ENCODE results near the gene ISCA2.
A peak's percentile ranks its signal among the peaks of the same experiment; 100 is the strongest.
"Not testable (repeated sequence)": the region's sequence is repeated elsewhere in the genome, so short reads cannot be mapped to it uniquely, and the experiment has no call there.

Gene ISCA2, protein sequence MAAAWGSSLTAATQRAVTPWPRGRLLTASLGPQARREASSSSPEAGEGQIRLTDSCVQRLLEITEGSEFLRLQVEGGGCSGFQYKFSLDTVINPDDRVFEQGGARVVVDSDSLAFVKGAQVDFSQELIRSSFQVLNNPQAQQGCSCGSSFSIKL

GRCh38 chr14:74493343-74494261, at the start of gene ISCA2:
TSS of gene ISCA2 (plus strand) at chr14:74493765. CDS start at chr14:74493775, 10 bp downstream.
- DNase-seq (ENCODE audit: low read depth), result peak; percentile 93

DNA sequence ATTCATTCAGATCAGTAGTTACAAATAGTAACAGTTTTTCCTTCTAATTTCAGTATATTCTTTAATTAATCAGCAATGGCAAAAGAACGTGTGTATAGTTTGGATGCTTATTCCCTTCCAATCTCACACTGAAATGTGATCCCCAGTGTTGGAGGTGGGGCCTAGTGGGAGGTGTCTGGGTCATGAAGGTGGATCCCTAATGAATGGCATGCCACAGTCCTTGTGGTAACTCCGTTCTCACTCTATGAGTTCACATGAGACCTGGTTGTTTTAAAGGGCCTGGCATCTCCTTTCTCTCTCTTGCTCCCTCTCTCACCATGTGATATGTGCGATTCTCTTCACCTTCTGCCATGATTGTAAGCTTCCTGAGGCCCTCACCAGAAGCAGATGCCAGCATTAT, 48.7 kb upstream of the ISCA2 start:
- DNase-seq (ENCODE audit: low read depth), result no peak

DNA sequence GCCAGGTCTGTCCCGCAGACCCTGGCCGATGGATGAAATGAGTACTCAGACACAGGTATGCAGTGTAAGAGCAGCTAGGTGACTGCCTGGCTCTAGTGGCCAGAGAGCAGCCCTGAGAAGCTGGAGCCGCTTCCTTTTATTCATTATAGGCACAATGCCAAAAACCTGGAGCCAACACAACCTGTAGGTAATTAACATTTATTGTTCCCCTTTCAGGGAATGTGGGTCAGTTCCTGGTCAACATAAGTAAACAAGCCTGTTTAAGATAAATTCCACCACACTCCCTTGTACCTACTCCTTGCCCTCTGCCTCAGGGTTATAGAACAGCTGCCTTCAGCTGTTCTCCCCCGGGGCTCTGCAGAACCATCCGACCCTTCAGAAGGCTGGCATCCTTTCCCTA, 39.2 kb upstream of the ISCA2 start:
- DNase-seq (ENCODE audit: low read depth), result not testable (repeated sequence)

- no peak for DNase-seq (ENCODE audit: low read depth)
These were observed 36.6 kb upstream of the ISCA2 start for GRCh38 chr14:74456684-74457564.

- no peak for DNase-seq (ENCODE audit: low read depth)
These were observed 36.0 kb upstream of the ISCA2 start for GRCh38 chr14:74457565-74457895.

- no peak for DNase-seq (ENCODE audit: low read depth)
These were observed 34.1 kb upstream of the ISCA2 start for GRCh38 chr14:74459289-74459946.

GRCh38 chr14:74459976-74460375, 33.6 kb upstream of the ISCA2 start:
- DNase-seq (ENCODE audit: low read depth), result no peak

- no peak for DNase-seq (ENCODE audit: low read depth)
These were observed 30.6 kb upstream of the ISCA2 start for GRCh38 chr14:74462993-74463392.

- no peak for DNase-seq (ENCODE audit: low read depth)
These were observed 29.9 kb upstream of the ISCA2 start for GRCh38 chr14:74463697-74464096.

DNA sequence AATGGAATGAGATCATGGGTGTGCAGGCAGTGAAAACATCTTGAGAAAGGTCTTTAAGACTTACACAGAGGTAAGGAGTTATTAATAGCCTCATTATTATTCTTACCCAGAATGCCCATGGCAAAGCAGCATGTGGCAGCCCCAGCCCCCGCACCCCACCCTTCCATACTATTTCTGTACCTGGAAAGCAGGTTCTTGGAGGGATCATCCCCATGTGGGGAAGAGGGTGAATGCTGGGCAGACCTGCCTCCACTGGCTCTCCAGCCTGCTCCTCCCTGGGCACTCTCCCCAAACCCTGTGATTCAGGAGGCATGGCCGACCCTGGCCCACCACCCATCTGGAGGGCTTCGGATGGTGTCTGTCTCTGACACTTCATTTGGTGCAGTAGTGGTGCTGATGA, 28.8 kb upstream of the ISCA2 start:
- no peak for DNase-seq (ENCODE audit: low read depth)

GRCh38 chr14:74465335-74465734, 28.2 kb upstream of the ISCA2 start:
- no peak for DNase-seq (ENCODE audit: low read depth)

GRCh38 chr14:74468513-74468912, 25.1 kb upstream of the ISCA2 start:
- no peak for DNase-seq (ENCODE audit: low read depth)

- no peak for DNase-seq (ENCODE audit: low read depth)
These were observed 23.7 kb upstream of the ISCA2 start for GRCh38 chr14:74469548-74470518.

- DNase-seq (ENCODE audit: low read depth), result no peak
These were observed 21.0 kb upstream of the ISCA2 start for GRCh38 chr14:74472601-74473000.

DNA sequence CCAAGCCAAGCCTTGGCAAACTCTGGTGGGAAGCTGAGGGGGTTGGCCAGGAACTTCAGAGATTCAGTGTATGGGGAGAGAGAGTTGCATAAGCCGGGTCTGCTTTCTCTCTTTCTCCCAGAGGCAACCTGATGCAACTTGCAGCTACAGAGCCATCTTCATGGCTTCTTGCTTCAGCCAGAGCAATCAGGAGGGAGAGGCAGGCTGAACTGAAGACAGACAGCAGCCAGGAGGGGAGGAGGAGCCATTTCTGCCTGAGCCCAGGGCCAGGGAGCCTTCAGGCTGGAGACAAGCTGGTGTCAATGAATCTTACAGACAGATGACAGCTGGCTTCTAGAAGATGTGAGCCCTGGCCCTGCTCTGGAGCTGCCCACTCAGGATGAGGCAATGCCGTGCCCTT, 19.2 kb upstream of the ISCA2 start:
- DNase-seq (ENCODE audit: low read depth), result no peak

DNA sequence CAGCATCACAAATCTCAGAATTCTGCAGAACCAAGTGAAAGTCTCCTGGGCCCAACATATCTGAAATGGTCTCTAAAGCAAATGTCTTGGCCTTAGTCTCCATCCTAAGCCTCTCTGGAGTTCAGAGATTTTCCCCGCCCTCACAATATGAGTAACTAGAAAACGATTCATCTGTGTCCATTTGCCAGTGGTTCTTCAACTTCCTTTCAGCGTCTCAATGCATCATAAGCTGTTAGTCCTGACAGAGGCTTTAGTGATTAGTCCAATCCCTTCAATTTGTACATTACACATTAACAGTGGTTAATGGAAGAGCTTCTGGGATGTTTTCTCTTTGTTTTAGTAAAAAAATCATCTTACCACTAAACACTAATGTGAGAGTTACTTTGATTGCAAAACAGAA, 17.9 kb upstream of the ISCA2 start:
- no peak for DNase-seq (ENCODE audit: low read depth)

DNA sequence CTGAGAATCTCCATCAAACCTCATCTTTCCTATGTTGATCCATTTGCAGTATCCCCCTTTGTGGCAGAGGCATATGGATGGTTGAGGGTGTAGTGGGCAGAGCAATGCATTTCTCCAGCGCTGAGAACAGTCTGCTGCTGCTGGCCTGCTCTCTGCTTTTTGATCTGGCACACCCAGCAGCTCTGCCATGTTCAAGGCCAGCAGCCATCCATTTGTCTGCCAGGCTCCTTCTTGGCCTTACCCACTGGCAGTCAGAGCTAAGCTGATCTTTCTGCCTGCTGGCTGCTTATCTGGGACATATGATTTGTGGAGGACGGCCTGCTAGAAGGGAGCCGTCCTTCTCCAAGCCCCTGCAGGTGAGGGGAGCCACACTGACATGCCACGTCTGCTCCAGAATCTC, 17.5 kb upstream of the ISCA2 start:
- no peak for DNase-seq (ENCODE audit: low read depth)

GRCh38 chr14:74476607-74477006, 17.0 kb upstream of the ISCA2 start:
- DNase-seq (ENCODE audit: low read depth), result no peak

GRCh38 chr14:74478996-74479635, 14.4 kb upstream of the ISCA2 start:
- DNase-seq (ENCODE audit: low read depth), result no peak

DNA sequence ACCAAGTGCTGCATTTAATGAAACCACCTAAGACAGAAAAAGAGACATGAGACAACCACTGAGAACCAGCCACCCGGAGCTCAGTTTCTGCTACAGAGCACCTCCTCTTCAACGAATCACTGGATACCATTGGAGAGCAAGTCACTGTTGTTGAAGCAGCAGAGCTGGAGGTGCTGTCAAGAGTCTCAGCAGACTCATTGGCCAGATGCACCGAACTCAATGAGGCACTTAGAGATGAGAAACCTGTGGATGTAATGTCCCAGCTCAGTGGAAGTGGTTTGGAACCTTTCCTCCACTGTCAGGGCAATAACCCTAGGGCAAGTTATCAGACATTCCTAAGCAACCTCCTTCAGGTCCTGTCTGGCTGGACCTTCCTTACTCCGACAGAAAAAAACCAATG, 13.5 kb upstream of the ISCA2 start:
- DNase-seq (ENCODE audit: low read depth), result no peak

DNA sequence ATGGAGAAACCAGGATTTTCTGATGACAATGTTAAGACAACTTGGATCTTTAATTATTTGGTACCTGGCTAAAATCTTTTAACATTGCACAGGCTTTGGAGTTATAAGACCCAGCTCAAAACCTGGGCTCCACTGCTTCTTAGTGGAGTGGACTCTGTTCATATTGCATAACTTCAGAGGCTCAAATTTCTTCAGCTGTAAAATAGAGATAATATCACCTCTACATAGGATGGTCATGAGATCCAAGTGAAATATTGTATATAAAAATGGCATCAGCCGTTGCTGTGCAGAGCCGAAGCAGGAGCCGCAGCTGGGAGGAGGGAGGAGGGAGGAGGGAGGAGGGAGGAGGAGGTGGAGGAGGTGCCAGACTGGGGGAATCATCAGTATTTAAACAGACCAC, 11.0 kb upstream of the ISCA2 start:
- DNase-seq (ENCODE audit: low read depth), result no peak

Data from HS-27A (cell line).